WTC11 (cell line): ENCODE data around the gene MTCL1. TPM values are rescaled to one million over a fixed set of nuclear protein-coding genes. Genes with fewer than 3 reads are reported as not detected.
A peak's percentile ranks its signal among the peaks of the same experiment; 100 is the strongest.

Experiments used
- ATAC-seq: fragments of 200-7000 bp; cut with Tn5 transposase; 2 replicates; pipeline ENCODE4 v1.10.0; 2021; ENCODE audit warnings: mild to moderate bottlenecking, moderate library complexity
- CTCF ChIA-PET: fragments of 300-600 bp; sonication (Branson Sonifier 250); formaldehyde crosslinking; loops from one replicate; lab custom pipeline; 2021; ENCODE audit warnings: antibody characterized with exemption; lab: Charles Lee
- POLR2A ChIA-PET: fragments of 350-600 bp; sonication (Branson Sonifier 250); formaldehyde crosslinking; loops from one replicate; lab custom pipeline; 2021; ENCODE audit warnings: antibody characterized with exemption; lab: Charles Lee
- DNase-seq: peaks from one replicate; pipeline ENCODE4 v3.0.0; 2021; ENCODE audit warnings: low spot score
- H3K27ac Mint-ChIP-seq: 2 replicates; pipeline ENCODE4 v1.8.0; 2021; ENCODE audit warnings: mixed read lengths
- H3K27me3 Mint-ChIP-seq: 2 replicates; pipeline ENCODE4 v1.8.0; 2021; ENCODE audit warnings: low read depth, mild to moderate bottlenecking, moderate library complexity, mixed read lengths
- H3K36me3 Mint-ChIP-seq: 2 replicates; pipeline ENCODE4 v1.8.0; 2021; ENCODE audit warnings: mixed read lengths
- H3K4me1 Mint-ChIP-seq: 2 replicates; pipeline ENCODE4 v1.8.0; 2022; ENCODE audit warnings: mixed read lengths
- H3K4me3 Mint-ChIP-seq: 2 replicates; pipeline ENCODE4 v1.8.0; 2021; ENCODE audit warnings: mild to moderate bottlenecking, moderate library complexity, mixed read lengths
- H3K9me3 Mint-ChIP-seq: 2 replicates; pipeline ENCODE4 v1.8.0; 2021; ENCODE audit warnings: mixed read lengths
- ATF1 ChIP-seq: sonication (generic); formaldehyde crosslinking; IDR thresholded peaks from 2 replicates; pipeline ENCODE4 v1.8.1; 2023; ENCODE audit warnings: mild to moderate bottlenecking, moderate library complexity, missing genetic modification reagents
- GRHL2 ChIP-seq: fragments of 250-450 bp; sonication (Bioruptor Pico); IDR thresholded peaks from 2 replicates; pipeline ENCODE4 v1.8.0; 2022; ENCODE audit warnings: mild to moderate bottlenecking, moderate library complexity; ENCODE audit not compliant: insufficient replicate concordance, severe bottlenecking
- HMGA2 ChIP-seq: fragments of 250-450 bp; sonication (Bioruptor Pico); IDR thresholded peaks from 2 replicates; pipeline ENCODE4 v1.4.0; 2021; ENCODE audit warnings: mild to moderate bottlenecking, moderate library complexity
- NR2C2 ChIP-seq: sonication (generic); formaldehyde crosslinking; IDR thresholded peaks from 2 replicates; pipeline ENCODE4 v1.8.0; 2022; ENCODE audit warnings: mild to moderate bottlenecking, missing genetic modification reagents
- PRRX2 ChIP-seq: fragments of 250-450 bp; sonication (Bioruptor Pico); IDR thresholded peaks from 2 replicates; pipeline ENCODE4 v1.8.0; 2021; ENCODE audit warnings: mild to moderate bottlenecking
- TCF7 ChIP-seq: sonication (generic); formaldehyde crosslinking; IDR thresholded peaks from 2 replicates; pipeline ENCODE4 v1.8.0; 2022; ENCODE audit warnings: mild to moderate bottlenecking, low read depth, missing genetic modification reagents, moderate library complexity
- TEAD4 ChIP-seq: sonication (generic); formaldehyde crosslinking; IDR thresholded peaks from 2 replicates; pipeline ENCODE4 v1.8.0; 2022; ENCODE audit warnings: mild to moderate bottlenecking, missing genetic modification reagents
- total RNA-seq: library from RNA; stranded (reverse); gene quantifications from 3 replicates; pipeline ENCODE4 v1.2.3, GENCODE V29; 2021
- TF ChIP-seq, protein P1 (sequence below): sonication (generic); formaldehyde crosslinking; IDR thresholded peaks from 2 replicates; pipeline ENCODE4 v1.8.1; 2022; ENCODE audit warnings: low read depth, mild to moderate bottlenecking, moderate library complexity, missing genetic modification reagents, borderline replicate concordance
- TF ChIP-seq, protein P2 (sequence below): sonication (generic); formaldehyde crosslinking; IDR thresholded peaks from 2 replicates; pipeline ENCODE4 v1.8.1; 2023; ENCODE audit warnings: mild to moderate bottlenecking, moderate library complexity, missing genetic modification reagents
- TF ChIP-seq, protein P3 (sequence below): sonication (generic); formaldehyde crosslinking; IDR thresholded peaks from 2 replicates; pipeline ENCODE4 v1.8.1; 2022; ENCODE audit warnings: mild to moderate bottlenecking, moderate library complexity, missing genetic modification reagents
- TF ChIP-seq, protein P4 (sequence below): fragments of 250-450 bp; sonication (Bioruptor Pico); IDR thresholded peaks from 2 replicates; pipeline ENCODE4 v2.1.2; 2022; ENCODE audit warnings: mild to moderate bottlenecking, moderate library complexity
- TF ChIP-seq, protein P5 (sequence below): sonication (generic); formaldehyde crosslinking; IDR thresholded peaks from 2 replicates; pipeline ENCODE4 v1.8.0; 2023; ENCODE audit warnings: mild to moderate bottlenecking, missing genetic modification reagents
- TF ChIP-seq, protein P6 (sequence below): sonication (generic); formaldehyde crosslinking; IDR thresholded peaks from 2 replicates; pipeline ENCODE4 v1.8.1; 2023; ENCODE audit warnings: mild to moderate bottlenecking, missing genetic modification reagents, borderline replicate concordance
- TF ChIP-seq, protein P7 (sequence below): sonication (generic); formaldehyde crosslinking; IDR thresholded peaks from 2 replicates; pipeline ENCODE4 v1.8.0; 2023; ENCODE audit warnings: missing genetic modification reagents, mild to moderate bottlenecking, borderline replicate concordance

MTCL1 gene
- total RNA-seq, 1 experiment from 2014 or later, result 64.3 TPM

DNA sequence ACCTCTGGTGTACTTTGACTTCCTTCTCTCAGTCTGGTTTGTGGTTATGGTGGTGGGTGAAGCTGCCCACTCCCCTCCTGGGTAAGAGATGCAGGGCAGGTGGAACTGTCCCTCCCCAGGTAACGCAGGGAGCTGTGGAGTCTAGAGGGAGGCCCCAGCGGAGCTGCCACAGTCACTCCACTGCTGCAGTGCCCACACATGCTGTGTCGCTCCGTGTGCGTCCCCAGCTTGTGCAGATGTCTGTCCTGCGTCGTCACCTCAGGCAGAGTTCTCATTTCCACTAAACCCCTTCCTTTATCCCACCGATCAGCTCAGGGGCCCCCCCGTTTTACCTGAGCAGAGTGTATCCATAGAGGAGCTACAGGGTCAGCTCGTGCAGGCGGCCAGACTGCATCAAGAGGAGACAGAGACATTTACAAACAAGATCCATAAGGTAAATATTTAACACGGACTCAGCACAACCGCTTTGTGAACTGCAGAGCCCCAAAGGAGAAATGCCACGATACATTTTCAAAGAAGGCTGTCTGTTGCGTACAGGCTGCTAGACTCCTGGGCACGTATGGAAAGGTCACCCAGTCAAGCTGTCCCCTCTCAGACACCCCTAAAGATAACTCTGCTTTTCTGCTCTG lies 87.4 kb downstream of the MTCL1 start (continued):
- TF ChIP-seq, protein P1, sequence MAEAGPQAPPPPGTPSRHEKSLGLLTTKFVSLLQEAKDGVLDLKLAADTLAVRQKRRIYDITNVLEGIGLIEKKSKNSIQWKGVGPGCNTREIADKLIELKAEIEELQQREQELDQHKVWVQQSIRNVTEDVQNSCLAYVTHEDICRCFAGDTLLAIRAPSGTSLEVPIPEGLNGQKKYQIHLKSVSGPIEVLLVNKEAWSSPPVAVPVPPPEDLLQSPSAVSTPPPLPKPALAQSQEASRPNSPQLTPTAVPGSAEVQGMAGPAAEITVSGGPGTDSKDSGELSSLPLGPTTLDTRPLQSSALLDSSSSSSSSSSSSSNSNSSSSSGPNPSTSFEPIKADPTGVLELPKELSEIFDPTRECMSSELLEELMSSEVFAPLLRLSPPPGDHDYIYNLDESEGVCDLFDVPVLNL (CRISPR knock-in tag), result no peak
- TF ChIP-seq PRRX2 (CRISPR knock-in tag), result no peak
- TF ChIP-seq, all 79 proteins: peak for 0

DNA sequence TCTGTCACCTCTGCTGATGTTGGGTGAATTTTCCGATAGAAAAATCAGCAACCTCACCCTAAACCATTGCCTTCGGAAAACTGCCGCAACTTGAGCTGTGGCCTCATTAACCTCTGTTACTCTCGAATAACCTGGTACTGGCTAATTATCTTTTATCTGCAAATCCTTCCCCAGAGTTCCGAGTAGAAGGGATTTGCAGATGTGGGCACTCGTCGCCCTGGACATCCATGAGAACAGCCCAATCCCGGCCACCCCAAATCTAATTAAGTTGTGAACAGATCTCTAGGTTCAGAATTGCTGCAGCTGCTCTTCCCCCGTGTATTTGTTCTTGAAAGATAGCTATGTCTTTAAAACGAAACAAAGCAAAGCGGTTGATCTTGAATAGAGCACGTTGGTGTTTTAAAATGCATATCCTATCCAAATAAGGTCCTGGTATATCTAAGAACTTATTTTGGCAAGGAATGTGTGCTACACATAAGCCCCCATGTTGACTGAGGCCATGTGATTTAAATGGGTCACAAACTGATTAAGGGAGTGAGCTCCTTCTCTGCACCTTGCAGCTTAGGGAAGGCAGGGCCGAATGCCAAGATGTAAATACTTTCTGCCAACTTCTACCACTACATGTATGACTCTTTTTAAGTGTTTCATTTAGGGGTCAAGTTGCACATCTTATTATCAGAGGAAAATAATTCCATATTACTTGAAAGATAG lies 88.2 kb downstream of the MTCL1 start:
- DNase-seq, result no peak
- Mint-ChIP-seq H3K27ac (peak overlapping the region; percentile 91), H3K4me3 (no peak overlapping the region), H3K9me3 (no peaks in the 10 kb centered on the region), H3K4me1 (peaks cover 81% of the 10 kb centered on the region), H3K27me3 (no peaks in the 10 kb centered on the region), H3K36me3 (peaks cover 31% of the 10 kb centered on the region)
- ATAC-seq, result no peak
- CTCF ChIA-PET, result interaction anchor here (1.4 to 1.6 kb wide), 2 partner anchors 87 to 97 kb away, joined by 3 to 5 read pairs; no protein-coding TSS in a partner anchor
- POLR2A ChIA-PET, result interaction anchor here (1.3 to 1.4 kb wide), 2 partner anchors 86 to 90 kb away, joined by 3 to 5 read pairs; no protein-coding TSS in a partner anchor
- TF ChIP-seq, protein P2, sequence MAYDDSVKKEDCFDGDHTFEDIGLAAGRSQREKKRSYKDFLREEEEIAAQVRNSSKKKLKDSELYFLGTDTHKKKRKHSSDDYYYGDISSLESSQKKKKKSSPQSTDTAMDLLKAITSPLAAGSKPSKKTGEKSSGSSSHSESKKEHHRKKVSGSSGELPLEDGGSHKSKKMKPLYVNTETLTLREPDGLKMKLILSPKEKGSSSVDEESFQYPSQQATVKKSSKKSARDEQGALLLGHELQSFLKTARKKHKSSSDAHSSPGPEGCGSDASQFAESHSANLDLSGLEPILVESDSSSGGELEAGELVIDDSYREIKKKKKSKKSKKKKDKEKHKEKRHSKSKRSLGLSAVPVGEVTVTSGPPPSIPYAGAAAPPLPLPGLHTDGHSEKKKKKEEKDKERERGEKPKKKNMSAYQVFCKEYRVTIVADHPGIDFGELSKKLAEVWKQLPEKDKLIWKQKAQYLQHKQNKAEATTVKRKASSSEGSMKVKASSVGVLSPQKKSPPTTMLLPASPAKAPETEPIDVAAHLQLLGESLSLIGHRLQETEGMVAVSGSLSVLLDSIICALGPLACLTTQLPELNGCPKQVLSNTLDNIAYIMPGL, result no peak
- TF ChIP-seq HMGA2 (CRISPR knock-in tag) (no peak), TCF7 (CRISPR knock-in tag) (no peak), ATF1 (no peak), GRHL2 (CRISPR knock-in tag) (no peak), TEAD4 (CRISPR knock-in tag) (no peak), NR2C2 (CRISPR knock-in tag) (no peak)
- TF ChIP-seq, protein P3, sequence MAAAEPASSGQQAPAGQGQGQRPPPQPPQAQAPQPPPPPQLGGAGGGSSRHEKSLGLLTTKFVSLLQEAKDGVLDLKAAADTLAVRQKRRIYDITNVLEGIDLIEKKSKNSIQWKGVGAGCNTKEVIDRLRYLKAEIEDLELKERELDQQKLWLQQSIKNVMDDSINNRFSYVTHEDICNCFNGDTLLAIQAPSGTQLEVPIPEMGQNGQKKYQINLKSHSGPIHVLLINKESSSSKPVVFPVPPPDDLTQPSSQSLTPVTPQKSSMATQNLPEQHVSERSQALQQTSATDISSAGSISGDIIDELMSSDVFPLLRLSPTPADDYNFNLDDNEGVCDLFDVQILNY (CRISPR knock-in tag), result no peak
- TF ChIP-seq, protein P4, sequence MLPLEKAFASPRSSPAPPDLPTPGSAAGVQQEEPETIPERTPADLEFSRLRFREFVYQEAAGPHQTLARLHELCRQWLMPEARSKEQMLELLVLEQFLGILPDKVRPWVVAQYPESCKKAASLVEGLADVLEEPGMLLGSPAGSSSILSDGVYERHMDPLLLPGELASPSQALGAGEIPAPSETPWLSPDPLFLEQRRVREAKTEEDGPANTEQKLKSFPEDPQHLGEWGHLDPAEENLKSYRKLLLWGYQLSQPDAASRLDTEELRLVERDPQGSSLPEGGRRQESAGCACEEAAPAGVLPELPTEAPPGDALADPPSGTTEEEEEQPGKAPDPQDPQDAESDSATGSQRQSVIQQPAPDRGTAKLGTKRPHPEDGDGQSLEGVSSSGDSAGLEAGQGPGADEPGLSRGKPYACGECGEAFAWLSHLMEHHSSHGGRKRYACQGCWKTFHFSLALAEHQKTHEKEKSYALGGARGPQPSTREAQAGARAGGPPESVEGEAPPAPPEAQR (CRISPR knock-in tag), result no peak
- TF ChIP-seq, protein P5, sequence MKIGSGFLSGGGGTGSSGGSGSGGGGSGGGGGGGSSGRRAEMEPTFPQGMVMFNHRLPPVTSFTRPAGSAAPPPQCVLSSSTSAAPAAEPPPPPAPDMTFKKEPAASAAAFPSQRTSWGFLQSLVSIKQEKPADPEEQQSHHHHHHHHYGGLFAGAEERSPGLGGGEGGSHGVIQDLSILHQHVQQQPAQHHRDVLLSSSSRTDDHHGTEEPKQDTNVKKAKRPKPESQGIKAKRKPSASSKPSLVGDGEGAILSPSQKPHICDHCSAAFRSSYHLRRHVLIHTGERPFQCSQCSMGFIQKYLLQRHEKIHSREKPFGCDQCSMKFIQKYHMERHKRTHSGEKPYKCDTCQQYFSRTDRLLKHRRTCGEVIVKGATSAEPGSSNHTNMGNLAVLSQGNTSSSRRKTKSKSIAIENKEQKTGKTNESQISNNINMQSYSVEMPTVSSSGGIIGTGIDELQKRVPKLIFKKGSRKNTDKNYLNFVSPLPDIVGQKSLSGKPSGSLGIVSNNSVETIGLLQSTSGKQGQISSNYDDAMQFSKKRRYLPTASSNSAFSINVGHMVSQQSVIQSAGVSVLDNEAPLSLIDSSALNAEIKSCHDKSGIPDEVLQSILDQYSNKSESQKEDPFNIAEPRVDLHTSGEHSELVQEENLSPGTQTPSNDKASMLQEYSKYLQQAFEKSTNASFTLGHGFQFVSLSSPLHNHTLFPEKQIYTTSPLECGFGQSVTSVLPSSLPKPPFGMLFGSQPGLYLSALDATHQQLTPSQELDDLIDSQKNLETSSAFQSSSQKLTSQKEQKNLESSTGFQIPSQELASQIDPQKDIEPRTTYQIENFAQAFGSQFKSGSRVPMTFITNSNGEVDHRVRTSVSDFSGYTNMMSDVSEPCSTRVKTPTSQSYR (CRISPR knock-in tag), result no peak
- TF ChIP-seq, protein P6, sequence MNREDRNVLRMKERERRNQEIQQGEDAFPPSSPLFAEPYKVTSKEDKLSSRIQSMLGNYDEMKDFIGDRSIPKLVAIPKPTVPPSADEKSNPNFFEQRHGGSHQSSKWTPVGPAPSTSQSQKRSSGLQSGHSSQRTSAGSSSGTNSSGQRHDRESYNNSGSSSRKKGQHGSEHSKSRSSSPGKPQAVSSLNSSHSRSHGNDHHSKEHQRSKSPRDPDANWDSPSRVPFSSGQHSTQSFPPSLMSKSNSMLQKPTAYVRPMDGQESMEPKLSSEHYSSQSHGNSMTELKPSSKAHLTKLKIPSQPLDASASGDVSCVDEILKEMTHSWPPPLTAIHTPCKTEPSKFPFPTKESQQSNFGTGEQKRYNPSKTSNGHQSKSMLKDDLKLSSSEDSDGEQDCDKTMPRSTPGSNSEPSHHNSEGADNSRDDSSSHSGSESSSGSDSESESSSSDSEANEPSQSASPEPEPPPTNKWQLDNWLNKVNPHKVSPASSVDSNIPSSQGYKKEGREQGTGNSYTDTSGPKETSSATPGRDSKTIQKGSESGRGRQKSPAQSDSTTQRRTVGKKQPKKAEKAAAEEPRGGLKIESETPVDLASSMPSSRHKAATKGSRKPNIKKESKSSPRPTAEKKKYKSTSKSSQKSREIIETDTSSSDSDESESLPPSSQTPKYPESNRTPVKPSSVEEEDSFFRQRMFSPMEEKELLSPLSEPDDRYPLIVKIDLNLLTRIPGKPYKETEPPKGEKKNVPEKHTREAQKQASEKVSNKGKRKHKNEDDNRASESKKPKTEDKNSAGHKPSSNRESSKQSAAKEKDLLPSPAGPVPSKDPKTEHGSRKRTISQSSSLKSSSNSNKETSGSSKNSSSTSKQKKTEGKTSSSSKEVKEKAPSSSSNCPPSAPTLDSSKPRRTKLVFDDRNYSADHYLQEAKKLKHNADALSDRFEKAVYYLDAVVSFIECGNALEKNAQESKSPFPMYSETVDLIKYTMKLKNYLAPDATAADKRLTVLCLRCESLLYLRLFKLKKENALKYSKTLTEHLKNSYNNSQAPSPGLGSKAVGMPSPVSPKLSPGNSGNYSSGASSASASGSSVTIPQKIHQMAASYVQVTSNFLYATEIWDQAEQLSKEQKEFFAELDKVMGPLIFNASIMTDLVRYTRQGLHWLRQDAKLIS, result no peak
- TF ChIP-seq, protein P7, sequence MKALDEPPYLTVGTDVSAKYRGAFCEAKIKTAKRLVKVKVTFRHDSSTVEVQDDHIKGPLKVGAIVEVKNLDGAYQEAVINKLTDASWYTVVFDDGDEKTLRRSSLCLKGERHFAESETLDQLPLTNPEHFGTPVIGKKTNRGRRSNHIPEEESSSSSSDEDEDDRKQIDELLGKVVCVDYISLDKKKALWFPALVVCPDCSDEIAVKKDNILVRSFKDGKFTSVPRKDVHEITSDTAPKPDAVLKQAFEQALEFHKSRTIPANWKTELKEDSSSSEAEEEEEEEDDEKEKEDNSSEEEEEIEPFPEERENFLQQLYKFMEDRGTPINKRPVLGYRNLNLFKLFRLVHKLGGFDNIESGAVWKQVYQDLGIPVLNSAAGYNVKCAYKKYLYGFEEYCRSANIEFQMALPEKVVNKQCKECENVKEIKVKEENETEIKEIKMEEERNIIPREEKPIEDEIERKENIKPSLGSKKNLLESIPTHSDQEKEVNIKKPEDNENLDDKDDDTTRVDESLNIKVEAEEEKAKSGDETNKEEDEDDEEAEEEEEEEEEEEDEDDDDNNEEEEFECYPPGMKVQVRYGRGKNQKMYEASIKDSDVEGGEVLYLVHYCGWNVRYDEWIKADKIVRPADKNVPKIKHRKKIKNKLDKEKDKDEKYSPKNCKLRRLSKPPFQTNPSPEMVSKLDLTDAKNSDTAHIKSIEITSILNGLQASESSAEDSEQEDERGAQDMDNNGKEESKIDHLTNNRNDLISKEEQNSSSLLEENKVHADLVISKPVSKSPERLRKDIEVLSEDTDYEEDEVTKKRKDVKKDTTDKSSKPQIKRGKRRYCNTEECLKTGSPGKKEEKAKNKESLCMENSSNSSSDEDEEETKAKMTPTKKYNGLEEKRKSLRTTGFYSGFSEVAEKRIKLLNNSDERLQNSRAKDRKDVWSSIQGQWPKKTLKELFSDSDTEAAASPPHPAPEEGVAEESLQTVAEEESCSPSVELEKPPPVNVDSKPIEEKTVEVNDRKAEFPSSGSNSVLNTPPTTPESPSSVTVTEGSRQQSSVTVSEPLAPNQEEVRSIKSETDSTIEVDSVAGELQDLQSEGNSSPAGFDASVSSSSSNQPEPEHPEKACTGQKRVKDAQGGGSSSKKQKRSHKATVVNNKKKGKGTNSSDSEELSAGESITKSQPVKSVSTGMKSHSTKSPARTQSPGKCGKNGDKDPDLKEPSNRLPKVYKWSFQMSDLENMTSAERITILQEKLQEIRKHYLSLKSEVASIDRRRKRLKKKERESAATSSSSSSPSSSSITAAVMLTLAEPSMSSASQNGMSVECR (CRISPR knock-in tag), result no peak
